OCI-LY3 (cell line): ENCODE data around the gene ANXA11.

ENCODE experiments used
- CTCF ChIP-seq: fragments of 200-600, 300-600 bp; sonication (generic); IDR thresholded peaks from 2 replicates; pipeline ENCODE4 v1.5.1; 2014; ENCODE audit warnings: antibody characterized with exemption, low read length, low read depth
- EZH2phosphoT487 ChIP-seq: fragments of 200-600 bp; shearing (Covaris generic); IDR thresholded peaks from 2 replicates; pipeline ENCODE4 v1.6.1; 2018; ENCODE audit warnings: antibody characterized with exemption, mixed run types, low read depth

- TF ChIP-seq CTCF = no peak
- no peak for TF ChIP-seq EZH2phosphoT487
Observed at GRCh38 chr10:80188713-80189112, 16.6 kb downstream of the ANXA11 start.
